ENCODE data around the gene ZNF823.

DNA sequence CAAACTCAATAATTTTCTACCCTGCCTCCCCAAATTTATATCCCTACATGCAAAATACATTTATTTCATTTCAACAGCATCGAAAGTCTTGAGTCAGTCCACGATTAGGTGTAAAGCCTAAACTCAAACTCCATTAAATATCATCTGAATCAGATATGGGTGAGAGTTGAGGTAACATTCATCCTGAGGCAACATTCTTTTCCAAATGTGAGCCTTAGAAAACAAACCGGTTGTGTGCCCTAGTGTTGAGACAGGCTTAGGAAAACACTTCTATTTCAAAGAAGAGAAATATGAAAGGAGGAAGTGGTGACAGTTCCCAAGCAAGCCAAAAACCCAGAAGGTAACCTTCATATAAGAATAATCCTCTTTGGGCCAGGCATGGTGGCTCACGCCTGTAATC, 15.9 kb upstream of the ZNF823 start:
- TF ChIP-seq, protein P1, sequence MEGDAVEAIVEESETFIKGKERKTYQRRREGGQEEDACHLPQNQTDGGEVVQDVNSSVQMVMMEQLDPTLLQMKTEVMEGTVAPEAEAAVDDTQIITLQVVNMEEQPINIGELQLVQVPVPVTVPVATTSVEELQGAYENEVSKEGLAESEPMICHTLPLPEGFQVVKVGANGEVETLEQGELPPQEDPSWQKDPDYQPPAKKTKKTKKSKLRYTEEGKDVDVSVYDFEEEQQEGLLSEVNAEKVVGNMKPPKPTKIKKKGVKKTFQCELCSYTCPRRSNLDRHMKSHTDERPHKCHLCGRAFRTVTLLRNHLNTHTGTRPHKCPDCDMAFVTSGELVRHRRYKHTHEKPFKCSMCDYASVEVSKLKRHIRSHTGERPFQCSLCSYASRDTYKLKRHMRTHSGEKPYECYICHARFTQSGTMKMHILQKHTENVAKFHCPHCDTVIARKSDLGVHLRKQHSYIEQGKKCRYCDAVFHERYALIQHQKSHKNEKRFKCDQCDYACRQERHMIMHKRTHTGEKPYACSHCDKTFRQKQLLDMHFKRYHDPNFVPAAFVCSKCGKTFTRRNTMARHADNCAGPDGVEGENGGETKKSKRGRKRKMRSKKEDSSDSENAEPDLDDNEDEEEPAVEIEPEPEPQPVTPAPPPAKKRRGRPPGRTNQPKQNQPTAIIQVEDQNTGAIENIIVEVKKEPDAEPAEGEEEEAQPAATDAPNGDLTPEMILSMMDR (IDR thresholded peaks at IDR 0.05; ENCODE audit: poor library complexity), result no peak
- no peak for TF ChIP-seq EZH2 (IDR thresholded peaks at IDR 0.05; ENCODE audit: borderline replicate concordance)

Data from hepatocyte (in vitro differentiated cells).